K562 (cell line): ENCODE results near the gene NDUFB10. TPM values are rescaled to one million over a fixed set of nuclear protein-coding genes. Genes with fewer than 3 reads are reported as not detected.

Experiments
- CXXC5 ChIP-seq: fragments of 250-450 bp; sonication (Bioruptor Pico); IDR thresholded peaks from 2 replicates; pipeline ENCODE4 v1.8.0; 2022; ENCODE audit warnings: inconsistent platforms, mild to moderate bottlenecking, moderate library complexity
- DMBX1 ChIP-seq: fragments of 250-450 bp; sonication (Bioruptor Pico); IDR thresholded peaks from 2 replicates; pipeline ENCODE4 v1.8.0; 2022; ENCODE audit warnings: inconsistent platforms, mild to moderate bottlenecking, moderate library complexity, borderline replicate concordance
- ELF4 ChIP-seq: fragments of 450-650 bp; formaldehyde crosslinking; IDR thresholded peaks from 2 replicates; pipeline ENCODE4 v1.4.0; 2022; ENCODE audit warnings: missing genetic modification characterization
- ESRRB ChIP-seq: fragments of 250-450 bp; sonication (Bioruptor Pico); IDR thresholded peaks from 2 replicates; pipeline ENCODE4 v1.5.0; 2020; ENCODE audit warnings: mild to moderate bottlenecking, moderate library complexity, borderline replicate concordance
- FIP1L1 ChIP-seq: fragments of 200-400 bp; formaldehyde crosslinking; IDR thresholded peaks from 2 replicates; pipeline ENCODE4 v1.6.1; 2018; ENCODE audit warnings: mild to moderate bottlenecking, low read depth, low read length; ENCODE audit not compliant: poor library complexity, severe bottlenecking
- L3MBTL2 ChIP-seq: fragments of 450-650 bp; IDR thresholded peaks from 2 replicates; pipeline ENCODE4 v1.6.1; 2016; ENCODE audit warnings: mild to moderate bottlenecking, moderate library complexity
- MAFG ChIP-seq: fragments of 450-650 bp; conservative IDR thresholded peaks from 2 replicates; pipeline ENCODE4 v1.6.1; 2016; ENCODE audit warnings: missing genetic modification characterization, missing compliant biosample characterization
- PYGO2 ChIP-seq: fragments of 450-650 bp; IDR thresholded peaks from 2 replicates; pipeline ENCODE4 v1.6.1; 2016; ENCODE audit warnings: mild to moderate bottlenecking, missing genetic modification characterization, moderate library complexity, missing compliant biosample characterization
- RBM15 ChIP-seq: fragments of 200-400 bp; formaldehyde crosslinking; IDR thresholded peaks from 2 replicates; pipeline ENCODE4 v1.6.1; 2018; ENCODE audit warnings: mild to moderate bottlenecking, low read length, moderate library complexity; ENCODE audit not compliant: insufficient read depth
- SAFB ChIP-seq: fragments of 200-400 bp; formaldehyde crosslinking; IDR thresholded peaks from 2 replicates; pipeline ENCODE4 v1.6.1; 2017; ENCODE audit warnings: low read depth, low read length, borderline replicate concordance
- TBL1XR1 ChIP-seq, 2 experiments: IDR thresholded peaks; 2 replicates each; pipeline ENCODE4 v1.6.1; 2012; ENCODE audit warnings: improper control_type of control experiment in 2 of 2, low read length in 2 of 2, mild to moderate bottlenecking in 1 of 2
- TCF3 ChIP-seq: sonication (generic); formaldehyde crosslinking; IDR thresholded peaks from 2 replicates; pipeline ENCODE4 v1.4.0; 2020; ENCODE audit warnings: mild to moderate bottlenecking, missing genetic modification reagents
- ZFP36 ChIP-seq: fragments of 150-350 bp; IDR thresholded peaks from 2 replicates; pipeline ENCODE4 v1.6.1; 2018; ENCODE audit warnings: low read length, low read depth; ENCODE audit not compliant: partially characterized antibody
- ZNF23 ChIP-seq: fragments of 250-450 bp; sonication (Bioruptor Pico); IDR thresholded peaks from 2 replicates; pipeline ENCODE4 v1.4.0; 2020; ENCODE audit warnings: mild to moderate bottlenecking
- ZNF79 ChIP-seq: fragments of 250-450 bp; sonication (Bioruptor Pico); IDR thresholded peaks from 2 replicates; pipeline ENCODE4 v1.4.0; 2020; ENCODE audit warnings: low read depth, mild to moderate bottlenecking, moderate library complexity
- ZSCAN32 ChIP-seq: fragments of 450-650 bp; formaldehyde crosslinking; IDR thresholded peaks from 2 replicates; pipeline ENCODE4 v1.4.0; 2020; ENCODE audit warnings: mild to moderate bottlenecking, moderate library complexity
- polyA plus RNA-seq, 8 experiments: library from polyadenylated mRNA; depleted of rRNA in 4 of 8; stranded (reverse) in 5 of 8; unstranded in 3 of 8; fragments of >200 nt; fragmentation: Nextera tagmentation in 2 of 8; fragmentation: Illumina TruSeq in 1 of 8; extraction: Ambion mirVana in 2 of 8; extraction: Trizol in 1 of 8; gene quantifications; 2 replicates each; pipeline versions ENCODE4 v1.2.1 to v1.2.3, GENCODE V29; 2011 to 2014; ENCODE audit warnings: inconsistent platforms in 1 of 8, missing spikeins in 1 of 8
- total RNA-seq, 7 experiments: library from RNA; depleted of rRNA in 6 of 7; stranded (reverse); fragments of >200 nt in 6 of 7; fragmentation: Illumina TruSeq in 2 of 7; extraction: Trizol in 2 of 7; gene quantifications; 2 replicates each; pipeline versions ENCODE4 v1.2.1 to v1.2.3, GENCODE V29; 2011 to 2021; ENCODE audit warnings: low replicate concordance in 1 of 7
- TF ChIP-seq, protein P1 (sequence below): sonication (generic); formaldehyde crosslinking; IDR thresholded peaks from 2 replicates; pipeline ENCODE4 v1.8.0; 2022; ENCODE audit warnings: missing genetic modification reagents, mild to moderate bottlenecking, borderline replicate concordance
- TF ChIP-seq, protein P2 (sequence below): fragments of 250-450 bp; sonication (Bioruptor Pico); IDR thresholded peaks from 2 replicates; pipeline ENCODE4 v1.5.0; 2021; ENCODE audit warnings: mild to moderate bottlenecking, borderline replicate concordance
- TF ChIP-seq, protein P3 (sequence below): fragments of 450-650 bp; formaldehyde crosslinking; IDR thresholded peaks from 2 replicates; pipeline ENCODE4 v1.4.0; 2022; ENCODE audit warnings: missing genetic modification characterization
- TF ChIP-seq, protein P4 (sequence below): fragments of 450-650 bp; formaldehyde crosslinking; conservative IDR thresholded peaks from 2 replicates; pipeline ENCODE4 v1.4.0; 2022; ENCODE audit warnings: mild to moderate bottlenecking, missing genetic modification characterization

Gene NDUFB10
- total and polyA plus RNA-seq, 9 of the 15 experiments (the other 6 are each of a cell fraction or from before 2014, with no cell fraction given): 69.3 to 527 (median 161) TPM

DNA sequence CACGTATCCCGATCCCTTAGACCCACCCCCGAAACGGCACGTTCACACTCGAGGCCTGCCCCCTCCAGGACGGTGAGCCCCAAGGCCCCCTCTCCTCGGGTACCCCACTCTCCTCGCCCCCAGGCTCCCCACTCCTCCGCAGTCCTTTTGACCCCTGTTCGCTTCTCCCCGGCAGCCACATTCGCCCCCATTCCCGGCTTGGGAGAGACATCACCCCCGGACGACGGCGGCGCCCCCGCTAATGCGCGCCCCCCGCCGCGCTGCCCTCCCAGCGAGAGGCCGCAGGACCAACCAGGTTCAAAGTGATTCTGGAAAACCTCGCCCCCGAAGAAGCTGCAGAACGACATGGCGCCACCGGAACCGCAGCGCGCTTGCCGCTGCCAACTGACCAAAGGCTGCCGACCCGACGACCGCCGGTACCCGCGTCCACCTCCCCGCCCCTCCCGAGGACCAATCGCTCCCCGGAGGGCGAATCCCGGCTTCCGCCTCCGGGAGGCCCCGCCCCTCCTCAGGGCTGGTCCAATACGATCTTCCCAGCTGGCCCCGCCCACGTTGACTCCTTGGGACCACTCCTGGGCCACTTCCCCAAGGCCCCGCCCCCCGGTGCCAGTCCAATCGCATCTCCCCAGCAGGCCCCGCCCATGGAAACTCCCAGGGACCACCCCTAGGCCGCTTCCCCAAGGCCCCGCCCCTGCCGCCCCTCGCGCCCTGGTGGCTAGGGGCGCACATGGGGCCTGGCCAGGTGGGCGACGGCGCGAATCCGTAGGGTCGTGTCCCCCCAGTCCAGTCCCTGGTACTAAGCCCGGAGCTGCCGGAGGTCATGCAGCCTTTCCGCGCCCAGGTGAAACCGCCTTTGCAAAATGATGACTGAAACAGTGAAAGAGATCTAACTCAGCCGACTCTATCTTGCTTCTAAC is 16.3 kb upstream of the NDUFB10 start, which contains the start of gene MSRB1 (continued):
- no peak for TF ChIP-seq DMBX1 (CRISPR knock-in tag)
- TF ChIP-seq, protein P1, sequence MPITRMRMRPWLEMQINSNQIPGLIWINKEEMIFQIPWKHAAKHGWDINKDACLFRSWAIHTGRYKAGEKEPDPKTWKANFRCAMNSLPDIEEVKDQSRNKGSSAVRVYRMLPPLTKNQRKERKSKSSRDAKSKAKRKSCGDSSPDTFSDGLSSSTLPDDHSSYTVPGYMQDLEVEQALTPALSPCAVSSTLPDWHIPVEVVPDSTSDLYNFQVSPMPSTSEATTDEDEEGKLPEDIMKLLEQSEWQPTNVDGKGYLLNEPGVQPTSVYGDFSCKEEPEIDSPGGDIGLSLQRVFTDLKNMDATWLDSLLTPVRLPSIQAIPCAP (CRISPR knock-in tag): no peak
- TF ChIP-seq ELF4: no peak
- TF ChIP-seq, protein P2, sequence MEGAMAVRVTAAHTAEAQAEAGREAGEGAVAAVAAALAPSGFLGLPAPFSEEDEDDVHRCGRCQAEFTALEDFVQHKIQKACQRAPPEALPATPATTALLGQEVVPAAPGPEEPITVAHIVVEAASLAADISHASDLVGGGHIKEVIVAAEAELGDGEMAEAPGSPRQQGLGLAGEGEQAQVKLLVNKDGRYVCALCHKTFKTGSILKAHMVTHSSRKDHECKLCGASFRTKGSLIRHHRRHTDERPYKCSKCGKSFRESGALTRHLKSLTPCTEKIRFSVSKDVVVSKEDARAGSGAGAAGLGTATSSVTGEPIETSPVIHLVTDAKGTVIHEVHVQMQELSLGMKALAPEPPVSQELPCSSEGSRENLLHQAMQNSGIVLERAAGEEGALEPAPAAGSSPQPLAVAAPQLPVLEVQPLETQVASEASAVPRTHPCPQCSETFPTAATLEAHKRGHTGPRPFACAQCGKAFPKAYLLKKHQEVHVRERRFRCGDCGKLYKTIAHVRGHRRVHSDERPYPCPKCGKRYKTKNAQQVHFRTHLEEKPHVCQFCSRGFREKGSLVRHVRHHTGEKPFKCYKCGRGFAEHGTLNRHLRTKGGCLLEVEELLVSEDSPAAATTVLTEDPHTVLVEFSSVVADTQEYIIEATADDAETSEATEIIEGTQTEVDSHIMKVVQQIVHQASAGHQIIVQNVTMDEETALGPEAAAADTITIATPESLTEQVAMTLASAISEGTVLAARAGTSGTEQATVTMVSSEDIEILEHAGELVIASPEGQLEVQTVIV (CRISPR knock-in tag): no peak
- TF ChIP-seq CXXC5 (CRISPR knock-in tag): peak; percentile 67
- peak; percentile 24 for TF ChIP-seq FIP1L1
- no peak for TF ChIP-seq ZNF79 (CRISPR knock-in tag)
- TF ChIP-seq RBM15: no peak
- no peak for TF ChIP-seq TBL1XR1 (IDR thresholded peaks at IDR 0.05; ENCODE audit: low read length in 2 of 2)
- TF ChIP-seq TCF3 (CRISPR knock-in tag): no peak
- TF ChIP-seq MAFG (tag): no peak
- TF ChIP-seq ESRRB (CRISPR knock-in tag): no peak
- no peak for TF ChIP-seq ZNF23
- no peak for TF ChIP-seq ZSCAN32 (CRISPR knock-in tag)
- peak; percentile 81 for TF ChIP-seq L3MBTL2
- TF ChIP-seq SAFB: no peak
- TF ChIP-seq PYGO2: no peak
- TF ChIP-seq, protein P3, sequence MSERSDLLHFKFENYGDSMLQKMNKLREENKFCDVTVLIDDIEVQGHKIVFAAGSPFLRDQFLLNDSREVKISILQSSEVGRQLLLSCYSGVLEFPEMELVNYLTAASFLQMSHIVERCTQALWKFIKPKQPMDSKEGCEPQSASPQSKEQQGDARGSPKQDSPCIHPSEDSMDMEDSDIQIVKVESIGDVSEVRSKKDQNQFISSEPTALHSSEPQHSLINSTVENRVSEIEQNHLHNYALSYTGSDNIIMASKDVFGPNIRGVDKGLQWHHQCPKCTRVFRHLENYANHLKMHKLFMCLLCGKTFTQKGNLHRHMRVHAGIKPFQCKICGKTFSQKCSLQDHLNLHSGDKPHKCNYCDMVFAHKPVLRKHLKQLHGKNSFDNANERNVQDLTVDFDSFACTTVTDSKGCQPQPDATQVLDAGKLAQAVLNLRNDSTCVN: 0 out of 2 replicates have a peak, but pooled peaks have one; percentile 67
- TF ChIP-seq, protein P4, sequence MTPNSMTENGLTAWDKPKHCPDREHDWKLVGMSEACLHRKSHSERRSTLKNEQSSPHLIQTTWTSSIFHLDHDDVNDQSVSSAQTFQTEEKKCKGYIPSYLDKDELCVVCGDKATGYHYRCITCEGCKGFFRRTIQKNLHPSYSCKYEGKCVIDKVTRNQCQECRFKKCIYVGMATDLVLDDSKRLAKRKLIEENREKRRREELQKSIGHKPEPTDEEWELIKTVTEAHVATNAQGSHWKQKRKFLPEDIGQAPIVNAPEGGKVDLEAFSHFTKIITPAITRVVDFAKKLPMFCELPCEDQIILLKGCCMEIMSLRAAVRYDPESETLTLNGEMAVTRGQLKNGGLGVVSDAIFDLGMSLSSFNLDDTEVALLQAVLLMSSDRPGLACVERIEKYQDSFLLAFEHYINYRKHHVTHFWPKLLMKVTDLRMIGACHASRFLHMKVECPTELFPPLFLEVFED (CRISPR knock-in tag): no peak
- TF ChIP-seq ZFP36: no peak
